DMS 273 treated with DMSO at 0.1 percent for 48 hours (cell line): ENCODE results near the gene CFAP52.
A peak's percentile ranks its signal among the peaks of the same experiment; 100 is the strongest.
"Not testable (repeated sequence)": the region's sequence is repeated elsewhere in the genome, so short reads cannot be mapped to it uniquely, and the experiment has no call there.

Experiments
- DNase-seq: peaks from one replicate; lab custom pipeline; 2025; lab: John Stamatoyannopoulos, UW

Gene CFAP52

DNA sequence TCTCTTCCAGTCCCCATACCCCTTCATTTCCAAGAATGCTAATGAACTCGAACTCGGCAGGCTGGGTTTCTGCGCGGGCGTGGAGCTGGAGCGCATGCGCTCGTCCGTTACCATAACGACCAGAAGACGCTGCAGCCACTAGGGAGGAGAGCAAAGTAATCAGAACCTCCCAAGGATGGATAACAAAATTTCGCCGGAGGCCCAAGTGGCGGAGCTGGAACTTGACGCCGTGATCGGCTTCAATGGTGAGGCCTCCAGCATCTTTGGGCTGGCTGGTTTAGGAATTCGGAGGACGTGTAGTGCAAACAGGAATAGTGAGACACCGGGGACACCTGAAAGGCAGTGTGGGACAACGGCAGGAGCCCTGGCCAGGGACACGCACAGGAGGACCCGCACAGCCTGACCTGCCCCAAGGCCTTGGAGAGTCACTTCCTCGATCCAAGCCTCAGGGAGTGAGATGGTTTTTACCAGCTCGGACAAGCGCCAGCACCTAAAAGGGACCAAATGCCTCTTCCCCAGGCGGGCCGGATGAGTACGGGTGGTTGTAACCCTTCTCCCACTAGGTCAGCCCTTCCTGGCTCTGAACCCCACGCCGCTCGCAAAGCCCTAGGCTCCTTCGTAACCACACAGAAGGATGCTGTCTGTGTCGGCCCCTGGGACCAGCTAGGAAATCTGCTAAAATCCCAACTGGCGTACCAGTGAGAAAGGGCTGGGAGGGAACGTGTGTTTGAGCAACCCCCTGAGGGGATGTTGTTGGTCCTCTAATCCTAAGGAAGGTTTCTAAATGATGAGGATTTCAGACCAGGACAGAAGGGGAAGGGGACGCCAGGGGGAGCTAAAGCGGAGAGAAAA, at the start of gene CFAP52:
Gene CFAP52, plus strand, starts transcription at position 122 of the 852 bp plus-strand sequence. Its CDS starts 54 bp downstream, at position 176.
- peak; percentile 1 for DNase-seq

DNA sequence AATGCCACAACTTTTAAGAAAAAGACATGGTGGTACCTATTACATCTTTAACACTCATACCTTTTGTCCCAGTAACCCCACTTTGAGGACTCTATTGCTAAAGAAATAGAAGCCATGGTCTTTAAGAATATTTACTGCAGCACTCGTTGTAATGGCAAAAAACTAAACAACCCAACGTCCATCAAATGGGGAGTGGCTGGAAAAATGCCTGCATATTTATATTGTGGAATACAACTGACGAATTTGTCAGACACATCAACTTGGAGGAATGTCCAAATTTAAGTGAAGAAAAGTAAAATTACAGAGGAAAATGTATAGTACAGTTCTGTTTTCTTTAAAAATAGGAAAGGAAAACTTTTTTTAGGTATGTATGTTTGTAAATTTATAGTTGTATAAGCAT, 48.7 kb upstream of the CFAP52 start:
- no peak for DNase-seq

GRCh38 chr17:9529033-9529700, 47.3 kb upstream of the CFAP52 start:
- DNase-seq: no peak

GRCh38 chr17:9531034-9531433, 45.4 kb upstream of the CFAP52 start:
- DNase-seq: no peak

- DNase-seq: no peak
Observed at GRCh38 chr17:9532715-9533114, 43.7 kb upstream of the CFAP52 start.

DNA sequence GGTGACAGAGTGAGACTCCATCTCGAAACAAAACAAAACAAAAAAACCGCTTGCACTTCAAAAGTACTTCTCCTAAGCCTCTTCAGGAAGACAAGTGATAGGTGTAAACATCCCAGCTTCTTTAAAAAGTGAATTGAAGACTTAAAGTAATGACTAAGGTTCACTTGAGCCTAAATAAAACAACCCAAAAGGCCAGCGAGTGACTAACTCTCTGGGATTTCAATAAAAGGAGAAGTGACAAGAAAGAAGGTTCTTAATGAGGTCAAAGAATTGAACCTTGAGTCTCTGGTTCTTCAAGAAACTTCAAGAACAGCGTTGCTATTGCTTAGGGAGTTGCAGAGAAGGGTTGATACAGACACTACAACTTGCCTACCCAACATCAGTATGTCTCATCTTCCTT, 43.0 kb upstream of the CFAP52 start:
- no peak for DNase-seq

GRCh38 chr17:9536061-9536460, 40.4 kb upstream of the CFAP52 start:
- DNase-seq: no peak

GRCh38 chr17:9537177-9537776, 39.2 kb upstream of the CFAP52 start:
- DNase-seq: no peak

GRCh38 chr17:9538626-9539025, 37.8 kb upstream of the CFAP52 start:
- DNase-seq: no peak

DNA sequence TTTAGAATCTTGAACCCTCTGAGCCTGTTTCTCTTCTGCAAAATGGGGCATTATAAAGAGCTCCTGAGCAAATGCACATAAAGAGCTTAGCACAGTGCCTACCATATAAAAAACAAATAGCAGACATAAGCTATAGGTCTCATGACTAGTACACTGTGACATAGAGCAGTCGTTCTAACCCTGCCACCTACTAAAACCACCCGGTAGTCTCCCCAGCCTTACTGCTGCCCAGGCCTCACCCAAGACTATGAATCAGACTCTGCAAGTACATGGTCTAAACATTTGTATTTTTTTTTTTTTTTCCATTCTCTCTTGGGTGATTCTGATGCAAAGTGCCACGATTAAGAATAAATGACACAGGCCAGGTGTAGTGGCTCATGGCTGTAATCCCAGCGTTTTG, 34.7 kb upstream of the CFAP52 start:
- DNase-seq: no peak

GRCh38 chr17:9544221-9544620, 32.2 kb upstream of the CFAP52 start:
- DNase-seq: no peak

- no peak for DNase-seq
Observed at GRCh38 chr17:9549215-9549614, 27.2 kb upstream of the CFAP52 start.

DNA sequence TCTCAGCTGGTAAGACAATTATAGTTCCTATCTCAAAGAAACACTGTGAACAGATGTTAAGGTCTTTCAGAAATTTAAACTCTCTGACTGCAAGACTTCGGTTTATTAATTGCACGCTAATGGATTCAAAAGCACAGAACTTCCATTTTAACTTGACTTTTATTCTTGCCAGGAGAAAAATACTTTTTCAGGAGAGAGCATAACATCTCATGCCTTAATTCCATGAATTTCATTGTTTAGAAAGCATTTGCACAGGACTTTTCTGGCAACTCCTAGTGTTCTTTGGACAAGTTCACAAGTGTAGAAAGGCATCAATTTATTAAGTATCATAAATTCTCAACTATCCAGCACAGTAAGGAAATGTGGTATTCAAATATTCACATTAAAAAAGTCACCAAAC, 23.3 kb upstream of the CFAP52 start:
- no peak for DNase-seq

- DNase-seq: no peak
Observed at GRCh38 chr17:9553596-9553995, 22.8 kb upstream of the CFAP52 start.

GRCh38 chr17:9554715-9555114, 21.7 kb upstream of the CFAP52 start:
- not testable (repeated sequence) for DNase-seq

GRCh38 chr17:9557161-9557755, 19.2 kb upstream of the CFAP52 start:
- DNase-seq: no peak

- no peak for DNase-seq
Observed at GRCh38 chr17:9557857-9558256, 18.6 kb upstream of the CFAP52 start.

GRCh38 chr17:9564104-9564503, 12.3 kb upstream of the CFAP52 start:
- no peak for DNase-seq

- DNase-seq: no peak
Observed at GRCh38 chr17:9566067-9566466, 10.4 kb upstream of the CFAP52 start.

DNA sequence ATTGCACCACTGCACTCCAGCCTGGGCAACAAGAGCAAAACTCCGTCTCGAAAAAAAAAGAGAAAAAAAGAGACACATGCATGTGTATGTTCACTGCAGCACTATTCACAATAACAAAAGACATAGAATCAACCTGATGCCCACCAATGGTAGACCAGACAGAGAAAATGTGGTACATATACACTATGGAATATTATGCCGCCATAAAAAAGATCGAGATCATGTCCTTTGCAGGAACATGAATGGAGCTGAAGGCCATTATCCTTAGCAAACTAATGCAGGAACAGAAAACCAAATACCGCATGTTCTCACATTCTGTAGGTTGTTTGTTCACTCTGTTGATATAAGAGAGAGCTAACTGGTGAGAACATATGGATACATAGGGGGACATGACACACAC, 9.7 kb upstream of the CFAP52 start:
- DNase-seq: not testable (repeated sequence)

GRCh38 chr17:9568004-9568403, 8.4 kb upstream of the CFAP52 start:
- no peak for DNase-seq

GRCh38 chr17:9568957-9569588, 7.4 kb upstream of the CFAP52 start:
- DNase-seq: no peak
